Panc1 (cell line): ENCODE results near the gene PTGDS.

Experiments
- POLR2AphosphoS5 ChIP-seq: IDR thresholded peaks from 2 replicates; pipeline ENCODE4 v1.6.1; 2012; ENCODE audit warnings: mild to moderate bottlenecking, low read depth, low read length, moderate library complexity
- TF ChIP-seq, protein P1 (sequence below): fragments of 450-650 bp; IDR thresholded peaks from 2 replicates; pipeline ENCODE4 v1.5.1; 2017; ENCODE audit warnings: mild to moderate bottlenecking

DNA sequence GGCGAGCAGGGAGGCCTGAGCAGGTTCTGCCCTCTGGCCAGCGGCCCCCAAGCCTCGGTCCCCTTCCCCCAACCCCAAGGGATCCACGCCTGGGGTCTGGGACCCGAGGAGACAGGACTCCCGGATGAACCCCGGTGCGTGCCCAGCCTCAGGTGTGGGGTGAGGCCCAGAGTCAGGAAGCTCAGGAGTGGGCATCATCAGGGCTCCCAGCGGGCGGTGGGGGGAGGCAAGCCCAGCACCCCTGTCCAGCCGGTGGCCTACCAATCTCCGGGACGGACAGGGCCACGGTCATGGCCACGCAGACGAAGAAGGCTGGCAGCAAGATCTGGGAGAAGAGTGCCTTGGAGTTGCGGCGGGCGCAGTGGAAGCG lies 36.3 kb downstream of the PTGDS start:
- TF ChIP-seq, protein P1, sequence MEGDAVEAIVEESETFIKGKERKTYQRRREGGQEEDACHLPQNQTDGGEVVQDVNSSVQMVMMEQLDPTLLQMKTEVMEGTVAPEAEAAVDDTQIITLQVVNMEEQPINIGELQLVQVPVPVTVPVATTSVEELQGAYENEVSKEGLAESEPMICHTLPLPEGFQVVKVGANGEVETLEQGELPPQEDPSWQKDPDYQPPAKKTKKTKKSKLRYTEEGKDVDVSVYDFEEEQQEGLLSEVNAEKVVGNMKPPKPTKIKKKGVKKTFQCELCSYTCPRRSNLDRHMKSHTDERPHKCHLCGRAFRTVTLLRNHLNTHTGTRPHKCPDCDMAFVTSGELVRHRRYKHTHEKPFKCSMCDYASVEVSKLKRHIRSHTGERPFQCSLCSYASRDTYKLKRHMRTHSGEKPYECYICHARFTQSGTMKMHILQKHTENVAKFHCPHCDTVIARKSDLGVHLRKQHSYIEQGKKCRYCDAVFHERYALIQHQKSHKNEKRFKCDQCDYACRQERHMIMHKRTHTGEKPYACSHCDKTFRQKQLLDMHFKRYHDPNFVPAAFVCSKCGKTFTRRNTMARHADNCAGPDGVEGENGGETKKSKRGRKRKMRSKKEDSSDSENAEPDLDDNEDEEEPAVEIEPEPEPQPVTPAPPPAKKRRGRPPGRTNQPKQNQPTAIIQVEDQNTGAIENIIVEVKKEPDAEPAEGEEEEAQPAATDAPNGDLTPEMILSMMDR, result no peak
- no peak for TF ChIP-seq POLR2AphosphoS5
